ENCODE measurements around the gene ZNF93.

DNA sequence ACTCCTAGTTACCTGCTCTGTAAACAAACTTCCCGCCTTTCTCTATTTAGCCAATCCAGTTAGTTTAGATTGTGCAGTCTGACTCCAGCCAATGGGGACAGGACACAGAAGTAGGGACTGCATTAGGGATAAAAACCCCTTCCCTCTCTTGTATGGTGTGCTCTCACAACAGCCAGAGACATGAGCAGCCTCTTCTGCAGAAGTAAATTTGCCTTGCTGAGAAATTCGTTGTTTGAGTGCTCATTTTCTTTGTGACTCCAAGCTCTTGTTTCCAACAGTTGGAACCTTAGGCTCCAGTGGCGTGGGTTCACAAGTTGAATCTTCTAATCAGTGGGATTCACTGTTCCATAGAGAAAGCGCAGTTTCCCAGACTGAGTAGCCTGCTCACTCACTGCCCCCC is 66.1 kb downstream of the ZNF93 start:
- TF ChIP-seq, protein P1, sequence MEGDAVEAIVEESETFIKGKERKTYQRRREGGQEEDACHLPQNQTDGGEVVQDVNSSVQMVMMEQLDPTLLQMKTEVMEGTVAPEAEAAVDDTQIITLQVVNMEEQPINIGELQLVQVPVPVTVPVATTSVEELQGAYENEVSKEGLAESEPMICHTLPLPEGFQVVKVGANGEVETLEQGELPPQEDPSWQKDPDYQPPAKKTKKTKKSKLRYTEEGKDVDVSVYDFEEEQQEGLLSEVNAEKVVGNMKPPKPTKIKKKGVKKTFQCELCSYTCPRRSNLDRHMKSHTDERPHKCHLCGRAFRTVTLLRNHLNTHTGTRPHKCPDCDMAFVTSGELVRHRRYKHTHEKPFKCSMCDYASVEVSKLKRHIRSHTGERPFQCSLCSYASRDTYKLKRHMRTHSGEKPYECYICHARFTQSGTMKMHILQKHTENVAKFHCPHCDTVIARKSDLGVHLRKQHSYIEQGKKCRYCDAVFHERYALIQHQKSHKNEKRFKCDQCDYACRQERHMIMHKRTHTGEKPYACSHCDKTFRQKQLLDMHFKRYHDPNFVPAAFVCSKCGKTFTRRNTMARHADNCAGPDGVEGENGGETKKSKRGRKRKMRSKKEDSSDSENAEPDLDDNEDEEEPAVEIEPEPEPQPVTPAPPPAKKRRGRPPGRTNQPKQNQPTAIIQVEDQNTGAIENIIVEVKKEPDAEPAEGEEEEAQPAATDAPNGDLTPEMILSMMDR (IDR thresholded peaks at IDR 0.05): no peak
- TF ChIP-seq POLR2A (IDR thresholded peaks at IDR 0.05) (no peak), POLR2AphosphoS5 (IDR thresholded peaks at IDR 0.05; ENCODE audit: insufficient read depth in 1 of 2, low read depth in 1 of 2) (no peak)

Measured in vagina (tissue), 2 donors.